ENCODE results near the gene BRSK1.

GRCh38 chr19:55247621-55248099, 36.1 kb upstream of the BRSK1 start:
- TF ChIP-seq EZH2 (IDR thresholded peaks at IDR 0.05; ENCODE audit: low read depth, low read length, severe bottlenecking) (no peak), CTCF (IDR thresholded peaks at IDR 0.05; ENCODE audit: control extremely low read depth in 1 of 3, insufficient read depth in 1 of 3, low read depth in 1 of 3, low read length in 3 of 3) (peak in 1 of 3 experiments; percentile 19; a peak in 1 of 4 replicates), RFX5 (IDR thresholded peaks at IDR 0.05; ENCODE audit: borderline replicate concordance, low read depth, low read length) (no peak), CHD2 (IDR thresholded peaks at IDR 0.05; ENCODE audit: low read length) (no peak), POLR2AphosphoS5 (IDR thresholded peaks at IDR 0.05; ENCODE audit: low read depth, low read length) (no peak)
